ENCODE data around the gene CCDC183. TPM values are rescaled to one million over a fixed set of nuclear protein-coding genes. Genes with fewer than 3 reads are reported as not detected.

Gene CCDC183
- total and polyA plus RNA-seq, 2 of the 4 experiments (the other 2 are of a cell fraction) = under 0.01 to 0.29 TPM

DNA sequence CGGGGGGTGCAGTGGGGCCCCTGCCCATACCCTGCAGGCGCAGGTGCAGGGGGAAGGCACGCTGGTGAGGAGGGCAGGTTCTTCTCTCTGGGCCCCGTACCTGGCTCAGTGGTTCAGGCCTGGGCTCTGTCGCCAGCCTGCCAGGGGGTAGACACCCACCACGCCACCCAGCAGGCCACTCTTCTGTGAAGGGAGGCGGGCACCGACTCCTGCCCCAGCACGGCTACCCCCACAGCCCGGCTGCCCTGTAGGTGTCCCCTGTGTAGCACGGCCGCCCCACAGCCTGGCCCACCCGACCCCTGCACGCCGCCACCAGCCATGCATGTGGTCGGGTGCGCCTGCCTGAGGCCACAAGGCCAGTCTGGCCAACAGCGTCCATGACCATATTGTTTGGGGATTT lies 49.5 kb upstream of the CCDC183 start:
- Histone ChIP-seq H2AK5ac (ENCODE audit: low read depth, low read length) (no peak overlapping the region), H3K4me1 (ENCODE audit: control insufficient read depth, insufficient read depth, low read length) (no peaks in the 10 kb centered on the region), H3K4ac (ENCODE audit: low read depth, low read length) (no peak overlapping the region), H3K36me3 (ENCODE audit: control insufficient read depth, insufficient read depth, low read length) (no peaks in the 10 kb centered on the region), H3K18ac (ENCODE audit: low read depth, low read length) (no peak overlapping the region), H4K20me1 (ENCODE audit: insufficient read depth, low read length) (no peaks in the 10 kb centered on the region; the same call in 1 of the 2 replicates), H3K9ac (ENCODE audit: low read depth, low read length) (no peak overlapping the region), H2BK20ac (ENCODE audit: low read depth, low read length) (no peak overlapping the region), H3K27me3 (ENCODE audit: control insufficient read depth, insufficient read depth, low read length) (peaks cover 37% of the 10 kb centered on the region; the same call in 1 of the 2 replicates), H2BK15ac (ENCODE audit: low read depth, low read length) (no peak overlapping the region), H2AFZ (replicated peaks; ENCODE audit: low read length, poor library complexity) (no peak overlapping the region), H2BK5ac (ENCODE audit: low read depth, low read length, poor library complexity, severe bottlenecking) (no peak overlapping the region), H3K9me1 (ENCODE audit: insufficient read depth, low read length) (no peaks in the 10 kb centered on the region), H3K14ac (replicated peaks; ENCODE audit: low read depth, low read length) (no peak overlapping the region), H3K79me1 (ENCODE audit: low read depth in 1 of 2, low read length in 2 of 2) (no peaks in the 10 kb centered on the region), H3K23ac (ENCODE audit: low read depth, low read length) (no peak overlapping the region), H3K56ac (ENCODE audit: extremely low read depth, insufficient read depth, low read length) (no peak overlapping the region), H3K4me2 (ENCODE audit: low read depth, low read length) (no peak overlapping the region), H4K8ac (ENCODE audit: low read depth in 2 of 2, low read length in 2 of 2) (no peak overlapping the region), H4K91ac (ENCODE audit: insufficient read depth, low read depth, low read length) (no peak overlapping the region), H3K9me3 (ENCODE audit: control insufficient read depth, insufficient read depth, low read length) (no peaks in the 10 kb centered on the region), H3K27ac (ENCODE audit: insufficient read depth, low read length) (no peak overlapping the region), H3K4me3 (ENCODE audit: insufficient read depth, low read depth, low read length) (no peak overlapping the region), H2BK120ac (ENCODE audit: low read depth, low read length) (no peak overlapping the region), H2AK9ac (replicated peaks; ENCODE audit: low read depth, low read length, poor library complexity) (no peak overlapping the region), H4K5ac (ENCODE audit: low read depth, low read length) (no peak overlapping the region)
- DNase-seq (no peak), ATAC-seq (ENCODE audit: low read depth) (no peak)
- no peak for TF ChIP-seq SMC3 (IDR thresholded peaks at IDR 0.05; ENCODE audit: low read depth, low read length)
- no peak for TF ChIP-seq MXI1 (IDR thresholded peaks at IDR 0.05; ENCODE audit: borderline replicate concordance, low read depth, low read length)
- TF ChIP-seq MAZ (IDR thresholded peaks at IDR 0.05; ENCODE audit: borderline replicate concordance, low read depth, low read length) = no peak
- TF ChIP-seq BHLHE40 (IDR thresholded peaks at IDR 0.05; ENCODE audit: low read depth, low read length) = no peak
- TF ChIP-seq RCOR1 (IDR thresholded peaks at IDR 0.05; ENCODE audit: insufficient replicate concordance, low read length) = no peak
- no peak for TF ChIP-seq MAFK (IDR thresholded peaks at IDR 0.05; ENCODE audit: low read depth, low read length)
- no peak for TF ChIP-seq RAD21 (IDR thresholded peaks at IDR 0.05; ENCODE audit: low read length)
- TF ChIP-seq, protein P1, sequence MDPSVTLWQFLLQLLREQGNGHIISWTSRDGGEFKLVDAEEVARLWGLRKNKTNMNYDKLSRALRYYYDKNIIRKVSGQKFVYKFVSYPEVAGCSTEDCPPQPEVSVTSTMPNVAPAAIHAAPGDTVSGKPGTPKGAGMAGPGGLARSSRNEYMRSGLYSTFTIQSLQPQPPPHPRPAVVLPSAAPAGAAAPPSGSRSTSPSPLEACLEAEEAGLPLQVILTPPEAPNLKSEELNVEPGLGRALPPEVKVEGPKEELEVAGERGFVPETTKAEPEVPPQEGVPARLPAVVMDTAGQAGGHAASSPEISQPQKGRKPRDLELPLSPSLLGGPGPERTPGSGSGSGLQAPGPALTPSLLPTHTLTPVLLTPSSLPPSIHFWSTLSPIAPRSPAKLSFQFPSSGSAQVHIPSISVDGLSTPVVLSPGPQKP (IDR thresholded peaks at IDR 0.05; ENCODE audit: borderline replicate concordance, low read depth, low read length) = no peak
- no peak for TF ChIP-seq RFX5 (IDR thresholded peaks at IDR 0.05; ENCODE audit: low read depth, low read length)
- dilution Hi-C loops (cut with HindIII; ENCODE audit: low sequenced_read_pairs, unreplicated experiment) (no loop called here), intact Hi-C loops (cut with micrococcal nuclease) (no loop called here), in situ Hi-C loops (cut with MboI; ENCODE audit: low sequenced_read_pairs) (no loop called here)
- no TSS peak for BruUV-seq (replicated peaks)
- ChIA-PET POLR2A (ENCODE audit: unreplicated experiment) (no interaction called here), CTCF (no interaction called here)
- WGBS, 2 experiments (ENCODE audit: extremely low coverage in 2 of 2, insufficient read length in 1 of 2) = no CpG with 5 or more reads among the region's 18 CpGs
